K562 (cell line): ENCODE data around the gene DENND10. TPM values are rescaled to one million over a fixed set of nuclear protein-coding genes. Genes with fewer than 3 reads are reported as not detected.

Experiments
- GABPB2 ChIP-seq: fragments of 250-450 bp; sonication (Bioruptor Pico); conservative IDR thresholded peaks from 2 replicates; pipeline ENCODE4 v1.5.1; 2021; ENCODE audit warnings: mild to moderate bottlenecking
- GTF2E2 ChIP-seq: fragments of 200-800 bp; sonication (Bioruptor generic); IDR thresholded peaks from 2 replicates; pipeline ENCODE4 v1.6.1; 2016; ENCODE audit warnings: missing genetic modification characterization, missing compliant biosample characterization
- HNRNPL ChIP-seq: fragments of 200-400 bp; formaldehyde crosslinking; IDR thresholded peaks from 2 replicates; pipeline ENCODE4 v1.6.1; 2017; ENCODE audit warnings: low read depth, mild to moderate bottlenecking, low read length
- KDM4B ChIP-seq, 2 experiments: fragments of 450-650 bp in 1 of 2; sonication (generic) in 1 of 2; IDR thresholded peaks; 2 replicates each; pipeline ENCODE4 v1.6.1; 2016 to 2017; ENCODE audit warnings: borderline replicate concordance in 2 of 2, antibody characterized with exemption in 1 of 2, low read depth in 1 of 2, mild to moderate bottlenecking in 1 of 2
- MBD1 ChIP-seq: fragments of 250-450 bp; sonication (Bioruptor Pico); IDR thresholded peaks from 2 replicates; pipeline ENCODE4 v1.8.0; 2022; ENCODE audit warnings: inconsistent platforms
- MCM7 ChIP-seq, 2 experiments: fragments of 450-650 bp; IDR thresholded peaks; 2 replicates each; pipeline ENCODE4 v1.6.1; 2016 to 2018
- MGA ChIP-seq: fragments of 450-650 bp; IDR thresholded peaks from 2 replicates; pipeline ENCODE4 v1.6.1; 2016; ENCODE audit warnings: mild to moderate bottlenecking, moderate library complexity
- SAFB2 ChIP-seq: fragments of 200-400 bp; formaldehyde crosslinking; IDR thresholded peaks from 2 replicates; pipeline ENCODE4 v1.6.1; 2018; ENCODE audit warnings: borderline replicate concordance, low read length, low read depth, moderate library complexity; ENCODE audit not compliant: severe bottlenecking
- SP1 ChIP-seq: sonication (generic); formaldehyde crosslinking; IDR thresholded peaks from 2 replicates; pipeline ENCODE4 v1.8.1; 2022; ENCODE audit warnings: mild to moderate bottlenecking, missing genetic modification reagents
- ZNF740 ChIP-seq, 3 experiments: fragments of 200-800 bp in 1 of 3; sonication (Bioruptor generic) in 1 of 3; sonication (generic) in 1 of 3; formaldehyde crosslinking in 1 of 3; IDR thresholded peaks; 2 replicates each; pipeline versions ENCODE4 v1.6.1 to v1.8.0; 2016 to 2022; ENCODE audit warnings: mild to moderate bottlenecking in 2 of 3, missing compliant biosample characterization in 2 of 3, missing genetic modification characterization in 2 of 3, missing genetic modification reagents in 1 of 3
- polyA plus RNA-seq, 8 experiments: library from polyadenylated mRNA; depleted of rRNA in 4 of 8; stranded (reverse) in 5 of 8; unstranded in 3 of 8; fragments of >200 nt; fragmentation: Nextera tagmentation in 2 of 8; fragmentation: Illumina TruSeq in 1 of 8; extraction: Ambion mirVana in 2 of 8; extraction: Trizol in 1 of 8; gene quantifications; 2 replicates each; pipeline versions ENCODE4 v1.2.1 to v1.2.3, GENCODE V29; 2011 to 2014; ENCODE audit warnings: inconsistent platforms in 1 of 8, missing spikeins in 1 of 8
- total RNA-seq, 7 experiments: library from RNA; depleted of rRNA in 6 of 7; stranded (reverse); fragments of >200 nt in 6 of 7; fragmentation: Illumina TruSeq in 2 of 7; extraction: Trizol in 2 of 7; gene quantifications; 2 replicates each; pipeline versions ENCODE4 v1.2.1 to v1.2.3, GENCODE V29; 2011 to 2021; ENCODE audit warnings: low replicate concordance in 1 of 7

The DENND10 gene
- total and polyA plus RNA-seq, 9 of the 15 experiments (the other 6 are each of a cell fraction or from before 2014, with no cell fraction given): 9.4 to 20.0 (median 12.5) TPM

GRCh38 chr10:119178372-119179119, 74.6 kb downstream of the DENND10 start, which contains the start of gene PRDX3 (continued):
- TF ChIP-seq HNRNPL: no peak
- TF ChIP-seq GTF2E2: peak; percentile 84; the same call in 1 of the 2 replicates
- peak; percentile 57; the same call in 1 of the 2 replicates for TF ChIP-seq SP1
- TF ChIP-seq KDM4B (IDR thresholded peaks at IDR 0.05; ENCODE audit: borderline replicate concordance in 2 of 2, low read depth in 1 of 2): no peak
- peak; percentile 16; the same call in 1 of the 2 replicates for TF ChIP-seq MGA
- TF ChIP-seq SAFB2: no peak
- 0 out of 2 replicates have a peak, but pooled peaks have one; percentile 39 for TF ChIP-seq ZNF740 (CRISPR knock-in tag; IDR thresholded peaks at IDR 0.05)
- TF ChIP-seq ZNF740 (tag; IDR thresholded peaks at IDR 0.05): no peak
- no peak for TF ChIP-seq MCM7 (IDR thresholded peaks at IDR 0.05)
- no peak for TF ChIP-seq MBD1 (CRISPR knock-in tag)
- no peak for TF ChIP-seq GABPB2 (CRISPR knock-in tag)
